GM18951 (cell line): ENCODE measurements around the gene FYN.

Experiments
- POLR2A ChIP-seq: IDR thresholded peaks from 4 replicates; pipeline ENCODE4 v1.6.1; 2011; ENCODE audit warnings: mild to moderate bottlenecking; ENCODE audit not compliant: insufficient read length, insufficient read depth; ENCODE audit errors: extremely low read depth
- in situ Hi-C: fragments of 300-500 bp; cut with MboI; formaldehyde crosslinking; loops from one replicate; pipeline ENCODE4 v1.12.0; 2022; ENCODE audit warnings: low sequenced_read_pairs, mixed read lengths, inconsistent platforms; ENCODE audit not compliant: unreplicated experiment

The FYN gene

GRCh38 chr6:111854683-111855082 lies 18.6 kb downstream of the FYN start:
- in situ Hi-C loops, result no loop called here
- no peak for TF ChIP-seq POLR2A

DNA sequence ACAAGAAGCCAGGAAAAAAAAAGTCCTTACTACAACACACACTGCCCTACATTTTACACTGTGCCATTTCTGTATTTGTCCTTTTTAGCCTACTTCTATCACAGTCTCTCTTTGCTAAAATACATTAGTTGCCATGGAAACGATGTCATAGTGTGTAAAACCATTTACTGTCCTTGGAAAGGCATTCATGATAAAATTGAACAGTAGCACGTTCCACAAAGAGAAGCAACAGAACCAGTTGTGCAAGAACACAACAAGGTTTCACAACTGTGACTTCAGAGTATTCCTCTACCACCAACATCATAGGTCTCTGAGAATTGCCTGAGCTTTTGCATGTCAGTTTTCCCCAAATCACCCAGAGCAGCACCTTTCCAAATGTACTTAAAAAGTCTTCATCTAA lies 20.5 kb downstream of the FYN start:
- in situ Hi-C loops, result no loop called here
- TF ChIP-seq POLR2A, result no peak

DNA sequence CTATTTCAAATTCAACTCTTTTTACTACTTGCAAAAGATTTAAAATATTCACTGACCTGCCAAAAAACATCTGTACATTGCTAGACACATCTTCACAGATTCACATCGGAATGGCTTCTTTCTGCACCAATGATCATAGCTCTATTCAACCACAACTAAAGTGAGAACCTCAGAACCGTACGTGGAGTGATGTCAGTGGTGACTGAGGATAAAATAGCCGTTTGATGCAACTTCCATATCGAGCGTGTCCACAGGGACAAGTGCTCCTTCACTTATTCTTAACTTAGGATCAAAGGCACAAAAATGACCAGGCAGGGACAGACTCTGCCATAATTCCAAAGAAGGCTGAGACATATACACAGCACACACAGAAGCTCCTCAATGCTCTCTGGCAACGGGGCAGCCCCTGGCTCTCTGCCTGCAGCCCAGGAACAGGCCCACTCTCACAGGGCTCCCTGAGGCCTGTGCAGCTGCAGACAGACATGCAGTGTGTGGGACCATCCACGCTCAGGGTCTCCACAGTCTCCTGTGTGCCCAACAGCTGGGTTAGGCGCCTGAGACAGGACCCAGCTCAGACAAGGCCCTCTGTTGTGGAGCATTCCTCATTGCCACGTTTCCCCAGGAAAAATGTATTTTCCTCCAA lies 22.8 kb downstream of the FYN start:
- in situ Hi-C loops, result no loop called here

GRCh38 chr6:111849298-111849697 lies 24.0 kb downstream of the FYN start:
- no peak for TF ChIP-seq POLR2A
- in situ Hi-C loops, result no loop called here

More for the DNA sequence above, 22.8 kb downstream of the FYN start:
- TF ChIP-seq POLR2A, result no peak

GRCh38 chr6:111848262-111848812 lies 24.9 kb downstream of the FYN start:
- in situ Hi-C loops, result no loop called here

GRCh38 chr6:111846492-111847409 lies 26.5 kb downstream of the FYN start:
- in situ Hi-C loops, result no loop called here
- TF ChIP-seq POLR2A, result no peak

More at GRCh38 chr6:111848262-111848812, 24.9 kb downstream of the FYN start:
- TF ChIP-seq POLR2A, result no peak

GRCh38 chr6:111846066-111846465 lies 27.2 kb downstream of the FYN start:
- TF ChIP-seq POLR2A, result no peak
- in situ Hi-C loops, result no loop called here

GRCh38 chr6:111845441-111845871 lies 27.8 kb downstream of the FYN start:
- in situ Hi-C loops, result no loop called here
- no peak for TF ChIP-seq POLR2A

- in situ Hi-C loops, result no loop called here
- no peak for TF ChIP-seq POLR2A
Observed at GRCh38 chr6:111844921-111845320, 28.3 kb downstream of the FYN start.

DNA sequence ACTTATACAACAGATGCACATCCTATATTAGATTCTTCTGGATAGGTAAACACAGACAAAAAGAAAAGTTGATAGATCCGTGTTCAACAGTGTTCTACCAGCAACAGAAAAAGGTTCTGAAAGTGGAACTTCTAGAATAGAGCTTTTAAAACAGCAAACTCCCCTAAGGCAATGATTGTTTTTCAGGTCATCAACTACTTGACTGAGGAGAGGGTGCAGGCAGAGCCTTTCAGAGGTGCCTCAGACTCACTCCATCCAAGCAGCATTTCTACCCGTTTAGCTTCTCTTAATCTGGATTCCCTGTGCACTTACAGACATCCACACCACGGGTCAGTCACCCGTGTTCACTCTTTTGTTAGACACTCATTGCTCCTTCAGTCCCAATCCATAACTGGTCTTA lies 28.9 kb downstream of the FYN start:
- no peak for TF ChIP-seq POLR2A
- in situ Hi-C loops, result no loop called here

DNA sequence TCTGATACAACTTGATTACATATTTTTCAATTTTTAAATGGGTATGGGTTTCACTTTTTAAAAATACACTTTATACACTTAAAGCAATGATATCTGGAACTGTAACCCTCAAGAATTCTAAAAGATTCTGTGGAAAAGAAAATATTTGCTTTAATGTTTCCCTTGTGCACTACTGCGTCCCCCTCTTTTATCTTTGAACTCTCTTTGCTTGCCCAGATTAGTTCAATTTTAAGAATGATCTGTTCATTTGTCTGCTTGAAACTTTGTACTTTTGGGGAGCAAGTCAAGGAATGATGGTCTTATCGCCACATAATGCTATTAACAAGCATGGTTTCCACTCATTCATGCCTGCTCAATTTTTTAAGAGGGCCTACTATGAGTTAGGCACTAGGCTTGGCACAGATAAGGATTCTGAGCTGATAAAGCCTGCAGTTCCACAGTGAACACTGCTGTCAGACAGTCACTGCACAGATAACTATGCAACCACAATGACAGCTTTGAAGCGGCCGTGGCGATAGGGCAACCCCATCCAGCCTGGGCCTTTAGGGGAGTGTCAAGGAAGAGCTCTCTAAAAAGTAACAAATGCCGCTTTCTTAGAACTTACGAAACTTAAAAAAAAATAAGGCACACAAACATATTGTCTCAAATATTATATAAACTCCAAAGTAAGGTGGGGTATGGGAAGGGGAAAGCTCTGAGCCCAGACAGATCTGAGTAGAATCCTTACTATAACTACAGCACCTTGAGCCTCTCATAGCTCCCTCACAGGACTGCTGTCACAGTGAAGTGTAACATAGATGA lies 29.7 kb downstream of the FYN start:
- TF ChIP-seq POLR2A, result no peak
- in situ Hi-C loops, result no loop called here

- TF ChIP-seq POLR2A, result no peak
- in situ Hi-C loops, result no loop called here
Observed at GRCh38 chr6:111842891-111843290, 30.4 kb downstream of the FYN start.
